Hematopoietic multipotent progenitor cell treated with erythropoietin and hydrocortisone succinate and interleukin-3 and kit ligand, for 17 days (in vitro differentiated cells): ENCODE measurements around the gene AMMECR1L.
"Not testable (repeated sequence)": the region's sequence is repeated elsewhere in the genome, so short reads cannot be mapped to it uniquely, and the experiment has no call there.

Experiments used
- DNase-seq: peaks from one replicate; pipeline ENCODE4 v3.0.0-alpha.2; 2015; ENCODE audit warnings: low spot score

AMMECR1L gene

GRCh38 chr2:127885780-127886592 lies at the start of gene AMMECR1L:
TSS of gene AMMECR1L (minus strand) at chr2:127885956. CDS start at chr2:127874234, 11,722 bp downstream.
- DNase-seq = peak; percentile 74

- DNase-seq = no peak
Measured at GRCh38 chr2:127935337-127935736, 49.6 kb upstream of the AMMECR1L start.

GRCh38 chr2:127932199-127932876 lies 46.6 kb upstream of the AMMECR1L start:
- no peak for DNase-seq

GRCh38 chr2:127929449-127929848 lies 43.7 kb upstream of the AMMECR1L start:
- no peak for DNase-seq

- DNase-seq = no peak
Measured at GRCh38 chr2:127927384-127927783, 41.6 kb upstream of the AMMECR1L start.

- DNase-seq = no peak
Measured at GRCh38 chr2:127917916-127918315, 32.2 kb upstream of the AMMECR1L start.

- no peak for DNase-seq
Measured at GRCh38 chr2:127913808-127914457, 28.2 kb upstream of the AMMECR1L start.

- no peak for DNase-seq
Measured at GRCh38 chr2:127911737-127912136, 26.0 kb upstream of the AMMECR1L start.

GRCh38 chr2:127910415-127910814 lies 24.7 kb upstream of the AMMECR1L start:
- no peak for DNase-seq

- DNase-seq = no peak
Measured at GRCh38 chr2:127909019-127909418, 23.3 kb upstream of the AMMECR1L start.

- DNase-seq = not testable (repeated sequence)
Measured at GRCh38 chr2:127907733-127908400, 22.1 kb upstream of the AMMECR1L start.

GRCh38 chr2:127906206-127906926 lies 20.6 kb upstream of the AMMECR1L start:
- no peak for DNase-seq

GRCh38 chr2:127901339-127902056 lies 15.7 kb upstream of the AMMECR1L start:
- DNase-seq = no peak

GRCh38 chr2:127897531-127898211 lies 11.9 kb upstream of the AMMECR1L start:
- no peak for DNase-seq

GRCh38 chr2:127893494-127893893 lies 7.7 kb upstream of the AMMECR1L start:
- no peak for DNase-seq

- no peak for DNase-seq
Measured at GRCh38 chr2:127893033-127893432, 7.3 kb upstream of the AMMECR1L start.

GRCh38 chr2:127891811-127892210 lies 6.1 kb upstream of the AMMECR1L start:
- DNase-seq = no peak

- not testable (repeated sequence) for DNase-seq
Measured at GRCh38 chr2:127890756-127891155, 5.0 kb upstream of the AMMECR1L start.

GRCh38 chr2:127888772-127889171 lies 3.0 kb upstream of the AMMECR1L start:
- DNase-seq = no peak

GRCh38 chr2:127887776-127888130 lies 2.0 kb upstream of the AMMECR1L start:
- no peak for DNase-seq
